ENCODE data around the gene MAU2.
"Not testable (repeated sequence)": the region's sequence is repeated elsewhere in the genome, so short reads cannot be mapped to it uniquely, and the experiment has no call there.

Gene MAU2

GRCh38 chr19:19347401-19348110, 26.9 kb downstream of the MAU2 start:
- no peak for DNase-seq

- DNase-seq = no peak
Observed at GRCh38 chr19:19348266-19348665, 27.6 kb downstream of the MAU2 start.

GRCh38 chr19:19349365-19349764, 28.7 kb downstream of the MAU2 start:
- DNase-seq = no peak

DNA sequence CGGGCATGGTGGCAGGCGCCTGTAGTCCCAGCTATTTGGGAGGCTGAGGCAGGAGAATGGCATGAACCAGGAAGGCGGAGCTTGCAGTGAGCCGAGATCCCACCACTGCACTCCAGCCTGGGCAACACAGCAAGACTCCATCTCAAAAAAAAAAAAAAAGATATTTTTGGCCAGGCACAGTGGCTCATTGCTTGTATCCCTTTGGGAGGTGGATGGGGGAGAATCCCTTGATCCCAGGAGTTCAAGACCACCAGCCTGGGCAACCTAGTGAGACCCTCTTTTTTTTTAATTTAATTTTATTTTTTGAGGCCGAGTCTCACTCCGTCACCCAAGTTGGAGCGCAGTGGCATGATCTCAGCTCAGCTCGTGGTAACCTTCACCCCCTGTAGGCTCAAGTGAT, 30.1 kb downstream of the MAU2 start:
- DNase-seq = not testable (repeated sequence)

- DNase-seq = no peak
Observed at GRCh38 chr19:19352823-19353222, 32.2 kb downstream of the MAU2 start.

- DNase-seq = no peak
Observed at GRCh38 chr19:19354007-19354406, 33.4 kb downstream of the MAU2 start.

DNA sequence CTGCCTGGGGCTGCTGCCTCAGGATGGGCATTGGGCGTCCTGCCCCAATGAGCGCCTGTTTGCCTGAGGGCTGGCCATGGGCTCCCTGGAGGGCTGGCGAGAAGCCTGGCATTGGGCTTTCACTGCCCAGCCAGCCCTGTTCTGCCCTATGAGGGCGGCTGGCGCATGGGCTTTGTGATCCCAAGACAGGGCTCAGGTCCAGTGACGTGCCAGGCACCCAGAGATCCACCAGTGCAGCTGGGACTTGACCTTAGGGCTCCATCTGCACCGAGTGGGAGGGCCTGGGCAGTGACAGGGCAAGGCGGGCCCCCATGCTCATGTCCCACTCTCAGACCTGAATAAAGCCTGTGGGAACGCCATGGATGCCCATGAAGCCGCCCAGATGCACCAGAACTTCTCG, 34.3 kb downstream of the MAU2 start:
- no peak for DNase-seq

- DNase-seq = no peak
Observed at GRCh38 chr19:19355606-19356139, 35.0 kb downstream of the MAU2 start.

DNA sequence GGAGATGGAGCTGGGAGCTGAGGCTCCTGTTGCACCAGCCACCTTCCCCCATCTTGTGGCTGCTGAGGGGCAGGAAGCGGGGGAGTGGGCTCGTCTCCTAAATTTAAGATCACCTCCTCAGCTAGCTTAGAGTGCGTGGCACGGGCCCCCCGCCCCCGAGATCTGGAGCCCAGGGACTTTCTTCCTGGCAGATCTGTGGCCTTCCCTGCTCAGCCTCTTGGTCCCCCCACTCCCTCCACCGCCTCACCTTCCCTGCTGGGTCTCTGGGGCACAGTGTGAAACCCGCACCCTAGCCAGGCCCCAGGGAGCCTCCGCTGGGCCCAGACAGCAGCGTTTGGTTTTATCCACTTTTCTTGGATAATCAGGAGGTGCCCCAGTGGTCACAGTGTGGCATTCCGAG, 35.9 kb downstream of the MAU2 start:
- no peak for DNase-seq

DNA sequence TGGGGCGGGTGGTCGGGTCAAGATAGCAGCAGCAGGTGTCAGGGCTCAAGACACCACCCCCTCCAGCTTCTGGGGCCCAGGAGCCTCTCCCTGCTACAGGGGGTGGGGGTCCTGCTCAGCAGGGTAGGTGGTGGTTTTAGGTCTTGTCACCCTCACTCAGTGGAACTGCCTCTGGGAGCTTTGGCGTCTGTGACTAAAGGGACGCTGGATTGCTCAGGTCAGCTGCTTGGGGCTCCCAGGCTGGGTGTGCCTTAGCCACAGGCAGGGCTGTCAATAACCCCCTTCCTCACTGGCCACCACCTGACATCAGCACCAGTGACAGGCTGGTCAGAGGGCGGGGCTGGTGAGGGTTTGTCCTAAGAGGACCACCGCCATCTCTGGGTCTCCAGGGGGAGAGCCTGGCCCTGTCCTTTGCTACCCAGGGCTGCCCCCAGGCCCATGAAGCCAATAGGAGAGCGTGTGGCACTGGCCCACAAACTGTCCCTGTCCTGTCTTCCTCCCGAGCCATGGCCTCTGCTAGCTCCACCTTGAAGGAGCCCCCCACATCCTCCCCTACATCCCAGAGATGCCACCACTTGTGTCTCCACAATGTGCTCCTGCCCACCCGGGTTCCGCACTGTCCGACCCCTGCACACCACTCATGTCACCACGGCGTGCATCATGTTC, 36.4 kb downstream of the MAU2 start:
- no peak for DNase-seq

GRCh38 chr19:19361075-19361594, 40.5 kb downstream of the MAU2 start:
- no peak for DNase-seq

DNA sequence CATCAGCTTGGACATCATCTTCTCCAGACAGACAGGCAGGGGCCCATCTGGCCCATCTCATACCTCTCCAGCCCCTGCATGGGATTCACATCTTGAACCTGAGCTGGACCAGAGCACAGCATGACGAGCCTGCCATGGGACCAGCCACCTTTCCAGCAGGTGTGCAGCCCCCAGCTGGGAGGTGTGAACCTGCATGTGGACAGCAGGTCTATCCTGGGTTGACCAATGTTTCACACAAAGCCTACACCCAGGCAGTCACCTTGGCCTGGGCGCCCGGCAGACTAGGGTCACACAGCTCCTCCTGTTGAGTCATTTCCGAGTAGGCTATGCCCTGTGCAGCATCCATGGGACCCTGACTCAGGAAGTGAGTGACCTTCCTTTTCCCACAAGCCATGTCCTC, 41.4 kb downstream of the MAU2 start:
- DNase-seq = no peak

DNA sequence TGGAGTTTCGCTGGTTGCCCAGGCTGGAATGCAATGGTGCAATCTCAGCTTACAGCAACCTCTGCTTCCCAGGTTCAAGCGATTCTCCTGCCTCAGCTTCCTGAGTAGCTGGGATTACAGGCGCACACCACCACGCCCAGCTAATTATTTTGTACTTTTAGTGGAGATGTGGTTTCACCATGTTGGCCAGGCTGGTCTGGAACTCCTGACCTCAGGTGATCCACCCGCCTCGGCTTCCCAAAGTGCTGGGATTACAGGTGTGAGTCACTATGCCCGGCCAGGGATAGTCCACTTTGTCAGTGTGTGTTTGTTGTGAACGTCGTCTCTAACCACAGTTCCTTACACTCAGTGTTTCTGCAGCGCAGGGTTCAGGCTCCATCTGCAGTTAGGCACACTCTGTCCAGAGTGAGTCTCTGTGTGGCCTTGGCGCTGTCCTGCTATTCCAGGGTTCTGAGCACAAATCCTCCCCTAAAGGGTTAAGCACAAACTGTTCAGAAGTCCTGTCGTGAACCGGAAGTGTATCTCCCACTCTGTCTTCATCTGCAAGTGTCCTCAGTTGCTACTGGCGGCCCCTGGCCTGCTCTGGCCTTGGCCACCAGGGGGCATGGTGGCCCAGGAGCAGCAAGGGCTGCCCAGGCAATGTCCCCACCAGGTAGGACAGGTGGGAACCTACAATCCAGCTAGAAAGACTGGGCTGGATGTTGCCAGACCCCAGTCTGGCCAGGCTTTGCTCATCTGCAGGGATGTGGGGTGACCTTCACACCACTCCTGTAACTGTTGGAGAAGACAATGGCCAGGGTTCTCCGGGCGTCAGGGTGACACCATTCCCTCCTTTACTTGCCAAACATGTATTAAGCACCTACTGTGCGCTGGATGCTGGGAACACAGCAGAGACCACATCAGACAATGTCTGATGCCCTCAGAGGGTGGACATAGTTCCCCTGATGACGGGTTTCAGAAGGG, 46.1 kb downstream of the MAU2 start:
- no peak for DNase-seq

- no peak for DNase-seq
Observed at GRCh38 chr19:19368087-19368486, 47.5 kb downstream of the MAU2 start.

- DNase-seq = no peak
Observed at GRCh38 chr19:19371059-19371458, 50.4 kb downstream of the MAU2 start.

- no peak for DNase-seq
Observed at GRCh38 chr19:19372656-19373416, 52.2 kb downstream of the MAU2 start.

DNA sequence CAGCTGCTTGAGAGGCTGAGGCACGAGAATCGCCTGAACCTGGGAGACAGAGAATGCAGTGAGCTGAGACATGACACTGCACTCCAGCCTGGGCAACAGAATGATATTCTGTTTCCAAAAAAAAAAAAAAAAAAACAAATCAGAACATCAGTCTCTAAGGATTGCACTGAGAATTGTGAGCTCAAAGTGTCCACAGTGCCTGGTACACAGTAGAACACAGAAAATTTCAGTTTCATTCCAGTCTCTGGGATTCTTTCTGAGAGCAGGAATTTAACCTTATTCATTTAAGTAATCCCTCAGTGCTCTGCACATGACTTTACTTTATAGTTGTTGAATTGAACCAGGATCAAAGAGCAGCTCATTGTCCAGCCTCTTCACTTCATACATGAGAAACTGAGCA, 58.9 kb downstream of the MAU2 start:
- DNase-seq = no peak

- not testable (repeated sequence) for DNase-seq
Observed at GRCh38 chr19:19380316-19380715, 59.7 kb downstream of the MAU2 start.

DNA sequence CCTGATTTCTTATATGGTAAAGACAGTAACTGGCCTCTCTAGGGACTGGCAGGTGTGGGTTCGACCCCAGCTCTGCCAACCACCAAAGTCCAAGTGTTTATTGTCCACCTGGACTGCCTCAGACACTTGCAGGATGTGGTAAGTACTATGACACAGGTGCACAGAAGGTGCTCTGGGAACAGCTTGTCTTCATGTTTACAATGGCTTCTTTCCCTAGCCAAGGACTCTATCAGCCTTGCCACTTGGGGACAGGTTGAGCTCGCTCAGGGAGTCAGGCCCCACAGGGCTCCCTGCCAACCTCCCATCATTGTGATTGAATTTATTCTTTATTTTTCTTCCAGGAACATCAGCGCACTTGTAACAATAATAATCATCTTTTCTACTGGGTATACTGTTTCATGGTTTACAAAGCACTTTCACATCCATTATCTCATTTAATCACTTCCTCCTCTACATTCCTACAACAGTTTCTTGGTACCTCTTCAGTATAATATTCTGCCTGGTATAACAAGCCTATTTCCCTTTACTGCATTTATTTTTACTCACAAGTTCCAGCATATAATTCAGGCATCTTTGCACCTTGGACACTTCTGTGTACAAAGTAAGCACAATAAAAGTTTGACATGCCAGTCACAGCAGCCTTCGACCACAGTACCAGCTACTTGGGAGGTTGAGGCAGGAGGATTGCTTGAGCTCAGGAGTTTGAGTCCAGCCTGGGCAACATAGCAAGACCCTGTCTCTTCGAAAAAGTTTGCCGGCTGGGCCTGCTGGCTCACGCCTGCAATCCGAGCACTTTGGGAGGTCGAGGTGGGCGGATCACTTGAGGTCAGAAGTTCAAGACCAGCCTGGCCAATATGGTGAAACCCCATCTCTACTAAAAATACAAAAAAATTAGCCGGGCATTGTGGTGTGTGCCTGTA, 60.6 kb downstream of the MAU2 start:
- DNase-seq = no peak

DNA sequence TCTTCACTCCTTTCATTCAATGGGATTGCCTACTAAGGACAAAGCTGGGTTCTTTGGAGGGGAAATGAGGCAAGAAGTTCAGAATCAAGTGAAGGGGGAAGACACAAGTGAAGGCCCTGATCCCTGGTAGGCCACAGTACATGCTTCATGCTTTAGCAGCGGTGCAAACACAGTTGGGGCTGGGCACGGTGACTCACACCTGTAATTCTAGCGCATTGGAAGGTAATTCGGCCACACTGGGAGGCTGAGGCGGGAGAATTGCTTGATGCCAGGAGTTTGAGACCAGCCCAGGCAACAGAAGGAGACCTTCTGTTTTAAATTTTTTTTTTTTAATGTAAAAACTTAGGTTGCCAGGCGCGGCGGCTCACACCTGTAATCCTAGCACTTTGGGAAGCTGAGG, 61.5 kb downstream of the MAU2 start:
- DNase-seq = no peak

DNA sequence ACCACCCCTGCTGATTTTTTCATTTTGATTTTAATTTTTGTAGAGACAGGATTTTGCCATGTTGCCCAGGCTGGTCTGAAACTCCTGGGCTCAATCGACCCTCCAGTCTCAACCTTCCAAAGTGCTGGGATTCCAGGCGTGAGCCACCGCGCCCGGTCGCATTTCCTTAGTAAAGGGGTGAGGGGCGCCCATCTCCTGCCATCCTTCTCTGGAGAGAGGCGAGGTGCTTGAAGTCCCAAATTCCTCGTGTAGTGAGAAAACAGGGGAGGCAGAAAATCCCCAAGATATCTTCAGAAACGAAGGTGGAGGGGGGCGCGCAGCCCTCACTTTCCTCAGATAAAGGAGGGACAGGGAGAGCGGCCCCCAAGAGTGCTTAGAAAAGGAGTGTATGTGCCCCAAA, 63.9 kb downstream of the MAU2 start:
- no peak for DNase-seq

Measured in cortex of kidney (tissue), 1 donor.